HCT116 (cell line): ENCODE measurements around the gene EBLN1. TPM values are rescaled to one million over a fixed set of nuclear protein-coding genes. Genes with fewer than 3 reads are reported as not detected.

Experiments used
- ATAC-seq: fragments of 200-7000 bp; cut with Tn5 transposase; 2 replicates; pipeline ENCODE4 v1.9.1; 2020; ENCODE audit warnings: mild to moderate bottlenecking, moderate library complexity
- BruUV-seq: library from RNA; stranded (reverse); fragments of 400-500 nt; replicated peaks from 2 replicates; lab custom pipeline; 2021; lab: Mats Ljungman, UMichigan
- CTCF ChIA-PET: fragments of 300-600 bp; sonication (Branson Sonifier 250); formaldehyde crosslinking; loops from one replicate; lab custom pipeline; 2021; ENCODE audit warnings: antibody characterized with exemption; lab: Charles Lee
- POLR2A ChIA-PET: fragments of 300-600, 350-600 bp; sonication (Branson Sonifier 250); formaldehyde crosslinking; loops from one replicate; lab custom pipeline; 2021; ENCODE audit warnings: antibody characterized with exemption; lab: Charles Lee
- RAD21 ChIA-PET, 2 experiments: fragments of 300-600 bp; sonication (Branson Sonifier 250); formaldehyde crosslinking; loops; one replicate each; lab custom pipeline; 2023; ENCODE audit warnings: low total read pairs in 2 of 2; ENCODE audit not compliant: uncharacterized antibody in 2 of 2, unreplicated experiment in 2 of 2, low non-redundant PET in 1 of 2; lab: Charles Lee
- DNase-seq: peaks from one replicate; pipeline ENCODE4 v3.0.0-alpha.2; 2010; ENCODE audit warnings: low read depth, low spot score
- H2AFZ ChIP-seq: fragments of 200-600 bp; shearing (Covaris generic), sonication (generic); 2 replicates; pipeline ENCODE4 v1.6.1; 2017; ENCODE audit warnings: low read depth, mixed run types, mixed read lengths, antibody characterized with exemption, low read length; ENCODE audit not compliant: poor library complexity, severe bottlenecking
- H3K27ac ChIP-seq: 2 replicates; pipeline ENCODE4 v1.5.1; 2012; ENCODE audit warnings: low read depth, low read length
- H3K27me3 ChIP-seq: fragments of 200-600 bp; sonication (generic); 2 replicates; pipeline ENCODE4 v1.6.1; 2016; ENCODE audit warnings: mixed run types, low read length, mixed read lengths; ENCODE audit not compliant: insufficient read depth
- H3K36me3 ChIP-seq, 2 experiments: fragments of 200-500 bp in 1 of 2; fragments of 200-600 bp in 1 of 2; sonication (Bioruptor generic) in 1 of 2; sonication (generic) in 1 of 2; 2 replicates each; pipeline versions ENCODE4 v1.5.1 to v1.6.1; 2014 to 2016; ENCODE audit warnings: low read length in 2 of 2, inconsistent platforms in 1 of 2, mixed read lengths in 1 of 2, mixed run types in 1 of 2; ENCODE audit not compliant: insufficient read depth in 2 of 2, control insufficient read depth in 1 of 2
- H3K4me1 ChIP-seq, 2 experiments: fragments of 200-600 bp in 1 of 2; sonication (generic) in 1 of 2; 2 replicates each; pipeline versions ENCODE4 v1.5.1 to v1.6.1; 2012 to 2017; ENCODE audit warnings: low read length in 2 of 2, inconsistent platforms in 1 of 2, mild to moderate bottlenecking in 1 of 2, mixed read lengths in 1 of 2, mixed run types in 1 of 2, moderate library complexity in 1 of 2; ENCODE audit not compliant: insufficient read depth in 2 of 2, control insufficient read depth in 1 of 2
- H3K4me2 ChIP-seq: fragments of 200-600 bp; sonication (generic); 2 replicates; pipeline ENCODE4 v1.6.1; 2017; ENCODE audit warnings: mixed run types, low read length, mixed read lengths
- H3K4me3 ChIP-seq, 2 experiments: fragments of 200-600 bp in 1 of 2; sonication (generic) in 1 of 2; replicated peaks in 1 of 2; 2 replicates each; pipeline ENCODE4 v1.5.1; 2011 to 2016; ENCODE audit warnings: low read length in 2 of 2, control low read depth in 1 of 2, low read depth in 1 of 2, mild to moderate bottlenecking in 1 of 2, mixed read lengths in 1 of 2, mixed run types in 1 of 2
- H3K79me2 ChIP-seq: fragments of 200-600 bp; sonication (generic); 2 replicates; pipeline ENCODE4 v1.6.1; 2017; ENCODE audit warnings: mild to moderate bottlenecking, mixed run types, low read length, moderate library complexity, mixed read lengths; ENCODE audit not compliant: insufficient read depth
- H3K9ac ChIP-seq: fragments of 200-600 bp; sonication (generic); 2 replicates; pipeline ENCODE4 v1.6.1; 2016; ENCODE audit warnings: low read length, mixed read lengths
- H3K9me2 ChIP-seq: fragments of 200-600 bp; sonication (generic), shearing (Covaris generic); 2 replicates; pipeline ENCODE4 v1.6.1; 2017; ENCODE audit warnings: mixed run types, mild to moderate bottlenecking, moderate library complexity; ENCODE audit not compliant: insufficient read depth
- H3K9me3 ChIP-seq, 2 experiments: fragments of 200-500 bp in 1 of 2; fragments of 200-600 bp in 1 of 2; sonication (Bioruptor generic) in 1 of 2; sonication (generic) in 1 of 2; 2 replicates each; pipeline ENCODE4 v1.6.1; 2014 to 2017; ENCODE audit warnings: low read length in 2 of 2, mixed read lengths in 2 of 2, inconsistent platforms in 1 of 2, low read depth in 1 of 2, mild to moderate bottlenecking in 1 of 2, mixed run types in 1 of 2, moderate library complexity in 1 of 2; ENCODE audit not compliant: control insufficient read depth in 1 of 2, insufficient read depth in 1 of 2
- H4K20me1 ChIP-seq: fragments of 200-600 bp; sonication (generic), shearing (Covaris generic); 2 replicates; pipeline ENCODE4 v1.6.1; 2017; ENCODE audit warnings: mixed run types, mild to moderate bottlenecking, moderate library complexity; ENCODE audit not compliant: insufficient read depth
- CEBPB ChIP-seq: IDR thresholded peaks from 2 replicates; pipeline ENCODE4 v1.6.1; 2012; ENCODE audit warnings: low read depth
- FOSL1 ChIP-seq: IDR thresholded peaks from 2 replicates; pipeline ENCODE4 v1.6.1; 2012; ENCODE audit warnings: low read depth
- POLR2A ChIP-seq: IDR thresholded peaks from 2 replicates; pipeline ENCODE4 v1.7.0; 2011; ENCODE audit warnings: borderline replicate concordance; ENCODE audit not compliant: insufficient read depth, insufficient read length; ENCODE audit errors: extremely low read depth
- SRF ChIP-seq: IDR thresholded peaks from 2 replicates; pipeline ENCODE4 v1.6.1; 2012; ENCODE audit warnings: low read depth
- intact Hi-C: fragments of 100-400 bp; cut with micrococcal nuclease; formaldehyde crosslinking; loops from 2 replicates; pipeline ENCODE4 v1.10.0; 2022
- total RNA-seq: library from RNA; stranded (reverse); gene quantifications from one replicate; pipeline ENCODE4 v1.2.1, GENCODE V29; 2021; ENCODE audit not compliant: unreplicated experiment
- TF ChIP-seq, protein P1 (sequence below): IDR thresholded peaks from 2 replicates; pipeline ENCODE4 v1.6.1; 2011; ENCODE audit warnings: mild to moderate bottlenecking, low read length, moderate library complexity; ENCODE audit not compliant: insufficient replicate concordance; ENCODE audit errors: extremely low read depth
- TF ChIP-seq, protein P2 (sequence below): IDR thresholded peaks from 2 replicates; pipeline ENCODE4 v1.6.1; 2012

EBLN1 gene
- total RNA-seq, 1 experiment from 2014 or later: not detected

GRCh38 chr10:22247636-22248035 is 29.8 kb upstream of the EBLN1 start:
- Histone ChIP-seq H3K4me3 (peak overlapping the region in 1 of 2 experiments; percentile 25; a peak in 2 of 4 replicates), H3K9me2 (no peaks in the 10 kb centered on the region), H2AFZ (peak overlapping the region; percentile 97)
- TSS peak; percentile 77 for BruUV-seq
- POLR2A ChIA-PET: no interaction called here
- TF ChIP-seq SRF (no peak), CEBPB (no peak), POLR2A (no peak), FOSL1 (no peak)
- TF ChIP-seq, protein P1, sequence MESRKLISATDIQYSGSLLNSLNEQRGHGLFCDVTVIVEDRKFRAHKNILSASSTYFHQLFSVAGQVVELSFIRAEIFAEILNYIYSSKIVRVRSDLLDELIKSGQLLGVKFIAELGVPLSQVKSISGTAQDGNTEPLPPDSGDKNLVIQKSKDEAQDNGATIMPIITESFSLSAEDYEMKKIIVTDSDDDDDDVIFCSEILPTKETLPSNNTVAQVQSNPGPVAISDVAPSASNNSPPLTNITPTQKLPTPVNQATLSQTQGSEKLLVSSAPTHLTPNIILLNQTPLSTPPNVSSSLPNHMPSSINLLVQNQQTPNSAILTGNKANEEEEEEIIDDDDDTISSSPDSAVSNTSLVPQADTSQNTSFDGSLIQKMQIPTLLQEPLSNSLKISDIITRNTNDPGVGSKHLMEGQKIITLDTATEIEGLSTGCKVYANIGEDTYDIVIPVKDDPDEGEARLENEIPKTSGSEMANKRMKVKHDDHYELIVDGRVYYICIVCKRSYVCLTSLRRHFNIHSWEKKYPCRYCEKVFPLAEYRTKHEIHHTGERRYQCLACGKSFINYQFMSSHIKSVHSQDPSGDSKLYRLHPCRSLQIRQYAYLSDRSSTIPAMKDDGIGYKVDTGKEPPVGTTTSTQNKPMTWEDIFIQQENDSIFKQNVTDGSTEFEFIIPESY: no peak
- TF ChIP-seq, protein P2, sequence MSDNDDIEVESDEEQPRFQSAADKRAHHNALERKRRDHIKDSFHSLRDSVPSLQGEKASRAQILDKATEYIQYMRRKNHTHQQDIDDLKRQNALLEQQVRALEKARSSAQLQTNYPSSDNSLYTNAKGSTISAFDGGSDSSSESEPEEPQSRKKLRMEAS: no peak
- TF ChIP-seq, all 23 proteins: peak for 0
- intact Hi-C loops: loop anchor here (2.0 to 5.0 kb wide), 3 partner anchors 71 to 245 kb away; partner anchors contain the start of gene DNAJC1
- RAD21 ChIA-PET: no interaction called here
- ATAC-seq: no peak
- Histone ChIP-seq H3K79me2 (no peaks in the 10 kb centered on the region), H3K9ac (peak overlapping the region; percentile 57), H3K27me3 (no peaks in the 10 kb centered on the region), H3K9me3 (no peaks in the 10 kb centered on the region), H3K36me3 (no peaks in the 10 kb centered on the region), H4K20me1 (no peaks in the 10 kb centered on the region), H3K4me1 (peaks cover 28 to 52% of the 10 kb centered on the region in 2 experiments), H3K27ac (peak overlapping the region; percentile 74), H3K4me2 (peak overlapping the region; percentile 67)
- no peak for DNase-seq
- CTCF ChIA-PET: no interaction called here
